ENCODE measurements around the gene TBC1D22A.

- TF ChIP-seq, protein P1, sequence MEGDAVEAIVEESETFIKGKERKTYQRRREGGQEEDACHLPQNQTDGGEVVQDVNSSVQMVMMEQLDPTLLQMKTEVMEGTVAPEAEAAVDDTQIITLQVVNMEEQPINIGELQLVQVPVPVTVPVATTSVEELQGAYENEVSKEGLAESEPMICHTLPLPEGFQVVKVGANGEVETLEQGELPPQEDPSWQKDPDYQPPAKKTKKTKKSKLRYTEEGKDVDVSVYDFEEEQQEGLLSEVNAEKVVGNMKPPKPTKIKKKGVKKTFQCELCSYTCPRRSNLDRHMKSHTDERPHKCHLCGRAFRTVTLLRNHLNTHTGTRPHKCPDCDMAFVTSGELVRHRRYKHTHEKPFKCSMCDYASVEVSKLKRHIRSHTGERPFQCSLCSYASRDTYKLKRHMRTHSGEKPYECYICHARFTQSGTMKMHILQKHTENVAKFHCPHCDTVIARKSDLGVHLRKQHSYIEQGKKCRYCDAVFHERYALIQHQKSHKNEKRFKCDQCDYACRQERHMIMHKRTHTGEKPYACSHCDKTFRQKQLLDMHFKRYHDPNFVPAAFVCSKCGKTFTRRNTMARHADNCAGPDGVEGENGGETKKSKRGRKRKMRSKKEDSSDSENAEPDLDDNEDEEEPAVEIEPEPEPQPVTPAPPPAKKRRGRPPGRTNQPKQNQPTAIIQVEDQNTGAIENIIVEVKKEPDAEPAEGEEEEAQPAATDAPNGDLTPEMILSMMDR (IDR thresholded peaks at IDR 0.05) = no peak
- no peak for TF ChIP-seq POLR2A (IDR thresholded peaks at IDR 0.05)
Measured at GRCh38 chr22:46942799-46943785, 180.6 kb downstream of the TBC1D22A start.

All from Peyer's patch (tissue), 4 donors.